Uterus (tissue), 4 donors: ENCODE measurements around the gene HOMER3. TPM values are rescaled to one million over a fixed set of nuclear protein-coding genes. Genes with fewer than 3 reads are reported as not detected.

Experiments
- DNase-seq, 2 donors: peaks; one replicate each; pipeline ENCODE4 v3.0.0-alpha.2; 2019 to 2020
- H3K27ac ChIP-seq, 2 donors: fragments of 200-600 bp; sonication (generic); 1 replicate in 1 of 2; 2 replicates in 1 of 2; pipeline ENCODE4 v1.5.1; 2016 to 2018
- H3K27me3 ChIP-seq, 2 donors: fragments of 200-600 bp; sonication (generic); one replicate each; pipeline ENCODE4 v1.5.1; 2018 to 2019; ENCODE audit warnings: control low read depth in 1 of 2
- H3K36me3 ChIP-seq, 2 donors: fragments of 200-600 bp; sonication (generic); one replicate each; pipeline ENCODE4 v1.5.1; 2019; ENCODE audit warnings: control low read depth in 1 of 2
- H3K4me1 ChIP-seq, 2 donors: fragments of 200-600 bp; sonication (generic); one replicate each; pipeline ENCODE4 v1.5.1; 2018 to 2019; ENCODE audit warnings: control low read depth in 1 of 2
- H3K4me3 ChIP-seq, 2 donors: fragments of 200-600 bp; sonication (generic); 1 replicate in 1 of 2; 2 replicates in 1 of 2; pipeline ENCODE4 v1.5.1; 2018 to 2019; ENCODE audit warnings: mild to moderate bottlenecking in 1 of 2
- H3K9me3 ChIP-seq, 2 donors: fragments of 200-600 bp; sonication (generic); one replicate each; pipeline ENCODE4 v1.5.1; 2019; ENCODE audit warnings: control low read depth in 1 of 2
- CTCF ChIP-seq, 4 experiments: fragments of 200-600 bp in 2 of 4; fragments of 450-650 bp in 2 of 4; sonication (generic) in 2 of 4; IDR thresholded peaks; one replicate each; pipeline ENCODE4 v1.5.1; 2016 to 2019; ENCODE audit warnings: antibody characterized with exemption in 4 of 4, mild to moderate bottlenecking in 2 of 4, moderate library complexity in 1 of 4
- POLR2A ChIP-seq, 2 donors: fragments of 450-650 bp; IDR thresholded peaks; one replicate each; pipeline ENCODE4 v1.6.1; 2016; ENCODE audit warnings: antibody characterized with exemption in 2 of 2, mild to moderate bottlenecking in 1 of 2, moderate library complexity in 1 of 2
- intact Hi-C: fragments of 100-400 bp; cut with DNase I; formaldehyde crosslinking; loops from one replicate; pipeline ENCODE4 v1.15.1; 2023; ENCODE audit warnings: low total_unique reads
- total RNA-seq, 4 donors: library from RNA; depleted of rRNA in 3 of 4; stranded (reverse); fragments of >200 nt in 3 of 4; gene quantifications; one replicate each; pipeline versions ENCODE4 v1.1.0 to v1.2.4, GENCODE V29; 2014 to 2023
- donor health status: DM: yes; HTN: yes; CAD: no.

HOMER3 gene
- total RNA-seq, 4 donors from 2014 or later = 4.4 to 24.8 (median 23.3) TPM

- Histone ChIP-seq H3K4me3 (no peak overlapping the region), H3K4me1 (no peaks in the 10 kb centered on the region), H3K27ac (no peak overlapping the region), H3K9me3 (no peaks in the 10 kb centered on the region), H3K36me3 (no peaks in the 10 kb centered on the region), H3K27me3 (no peaks in the 10 kb centered on the region)
- TF ChIP-seq POLR2A (IDR thresholded peaks at IDR 0.05) (no peak), CTCF (IDR thresholded peaks at IDR 0.05) (no peak)
- intact Hi-C loops = no loop called here
- no peak for DNase-seq
Measured at GRCh38 chr19:18984251-18984650, 43.2 kb upstream of the HOMER3 start.

- DNase-seq = no peak
- Histone ChIP-seq H3K4me3 (no peak overlapping the region), H3K36me3 (no peaks in the 10 kb centered on the region), H3K27ac (no peak overlapping the region), H3K9me3 (no peaks in the 10 kb centered on the region), H3K27me3 (no peaks in the 10 kb centered on the region), H3K4me1 (no peaks in the 10 kb centered on the region)
- intact Hi-C loops = no loop called here
- TF ChIP-seq POLR2A (IDR thresholded peaks at IDR 0.05) = no peak
- no peak for TF ChIP-seq CTCF (IDR thresholded peaks at IDR 0.05)
Measured at GRCh38 chr19:18982669-18983068, 41.7 kb upstream of the HOMER3 start.

GRCh38 chr19:18980432-18981020 is 39.5 kb upstream of the HOMER3 start:
- intact Hi-C loops = no loop called here
- no peak for DNase-seq
- no peaks in the 10 kb centered on the region for H3K27me3 ChIP-seq
- H3K27ac ChIP-seq = no peak overlapping the region
- no peak for TF ChIP-seq POLR2A (IDR thresholded peaks at IDR 0.05)
- no peak for TF ChIP-seq CTCF (IDR thresholded peaks at IDR 0.05)
- no peaks in the 10 kb centered on the region for H3K36me3 ChIP-seq
- no peak overlapping the region for H3K4me3 ChIP-seq
- no peaks in the 10 kb centered on the region for H3K9me3 ChIP-seq
- no peaks in the 10 kb centered on the region for H3K4me1 ChIP-seq

DNA sequence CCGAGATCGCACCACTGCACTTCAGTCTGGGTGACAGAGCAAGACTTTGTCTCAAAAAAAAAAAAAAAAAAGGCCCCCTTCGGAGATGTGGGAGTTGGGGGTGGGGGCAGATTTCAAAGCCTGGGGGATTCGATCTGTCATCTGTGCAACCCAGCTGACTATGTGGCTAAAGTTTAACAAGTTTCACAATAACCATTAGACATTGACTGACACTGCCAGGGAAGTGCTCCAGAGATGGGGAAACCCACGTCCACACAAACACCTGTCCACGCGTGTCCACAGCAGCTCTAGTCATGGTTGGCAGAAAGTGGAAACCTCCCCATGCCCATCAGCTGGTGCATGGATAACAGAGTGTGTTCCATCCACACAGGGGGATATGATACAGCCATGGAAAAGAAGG is 37.6 kb upstream of the HOMER3 start:
- no peak for TF ChIP-seq CTCF (IDR thresholded peaks at IDR 0.05)
- TF ChIP-seq POLR2A (IDR thresholded peaks at IDR 0.05) = no peak
- Histone ChIP-seq H3K9me3 (no peaks in the 10 kb centered on the region), H3K27me3 (no peaks in the 10 kb centered on the region), H3K36me3 (no peaks in the 10 kb centered on the region), H3K4me1 (no peaks in the 10 kb centered on the region), H3K27ac (no peak overlapping the region), H3K4me3 (no peak overlapping the region)
- no peak for DNase-seq
- intact Hi-C loops = no loop called here

DNA sequence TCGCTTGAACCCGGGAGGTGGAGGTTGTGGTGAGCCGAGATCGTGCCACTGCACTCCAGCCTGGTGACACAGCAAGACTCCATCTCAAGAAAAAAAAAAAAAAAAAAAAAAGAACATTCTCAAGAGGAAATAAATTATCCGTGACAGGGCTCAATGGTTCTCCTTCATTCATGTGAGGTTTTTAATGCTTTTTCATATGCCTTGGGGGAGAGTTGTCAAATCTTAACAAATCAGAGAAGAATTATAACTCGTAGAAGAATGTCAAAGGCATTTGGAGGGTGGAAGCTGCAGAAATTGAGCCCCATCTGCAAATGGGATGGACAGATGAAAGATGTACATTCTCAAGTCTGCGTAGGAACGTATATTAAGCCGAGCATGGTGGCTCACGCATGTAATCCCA is 34.9 kb upstream of the HOMER3 start:
- no peak overlapping the region for H3K27ac ChIP-seq
- no peaks in the 10 kb centered on the region for H3K36me3 ChIP-seq
- H3K4me3 ChIP-seq = no peak overlapping the region
- H3K9me3 ChIP-seq = no peaks in the 10 kb centered on the region
- no peak for DNase-seq
- TF ChIP-seq CTCF (IDR thresholded peaks at IDR 0.05) (no peak), POLR2A (IDR thresholded peaks at IDR 0.05) (no peak)
- intact Hi-C loops = no loop called here
- no peaks in the 10 kb centered on the region for H3K4me1 ChIP-seq
- no peaks in the 10 kb centered on the region for H3K27me3 ChIP-seq
